Upper lobe of left lung (tissue), 4 donors: ENCODE measurements around the gene ENOX1.

ENCODE experiments used
- EP300 ChIP-seq, 4 donors: sonication (generic); formaldehyde crosslinking; IDR thresholded peaks; one replicate each; pipeline ENCODE4 v1.5.1; 2017; ENCODE audit warnings: antibody characterized with exemption in 4 of 4, control low read depth in 2 of 4
- POLR2A ChIP-seq, 4 donors: fragments of 450-650 bp; IDR thresholded peaks; one replicate each; pipeline ENCODE4 v1.5.1; 2016 to 2017; ENCODE audit warnings: antibody characterized with exemption in 4 of 4, mild to moderate bottlenecking in 2 of 4

DNA sequence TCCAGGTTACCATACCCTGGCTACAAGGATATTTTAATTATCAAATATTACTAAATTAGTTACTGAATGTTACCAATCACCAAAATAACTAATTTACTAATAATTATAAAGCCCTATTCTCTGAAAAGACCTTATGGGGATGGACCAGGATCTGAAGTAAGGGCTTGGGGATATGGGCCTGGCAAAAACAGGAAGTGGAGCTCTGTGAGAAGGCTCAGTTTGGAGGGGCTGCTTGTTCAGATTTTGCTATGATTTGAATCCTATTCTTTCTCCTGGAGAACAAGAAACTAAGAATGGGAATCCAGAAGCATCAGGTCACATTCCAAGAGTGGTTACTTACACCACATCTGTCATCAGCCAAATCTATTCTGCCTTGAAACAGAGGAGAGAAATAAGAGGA lies 615.3 kb downstream of the ENOX1 start:
- TF ChIP-seq POLR2A (IDR thresholded peaks at IDR 0.05), result no peak
- TF ChIP-seq EP300 (IDR thresholded peaks at IDR 0.05), result no peak
